Mesangial cell (primary cell): ENCODE data around the gene TMEM184C. TPM values are rescaled to one million over a fixed set of nuclear protein-coding genes. Genes with fewer than 3 reads are reported as not detected.

ENCODE experiments used
- total RNA-seq: library from RNA; depleted of rRNA; stranded (reverse); fragments of >200 nt; gene quantifications from 2 replicates; pipeline ENCODE4 v1.2.3, GENCODE V29; 2015

The TMEM184C gene
- total RNA-seq, result 21.0 and 29.5 TPM in 2 replicates

DNA sequence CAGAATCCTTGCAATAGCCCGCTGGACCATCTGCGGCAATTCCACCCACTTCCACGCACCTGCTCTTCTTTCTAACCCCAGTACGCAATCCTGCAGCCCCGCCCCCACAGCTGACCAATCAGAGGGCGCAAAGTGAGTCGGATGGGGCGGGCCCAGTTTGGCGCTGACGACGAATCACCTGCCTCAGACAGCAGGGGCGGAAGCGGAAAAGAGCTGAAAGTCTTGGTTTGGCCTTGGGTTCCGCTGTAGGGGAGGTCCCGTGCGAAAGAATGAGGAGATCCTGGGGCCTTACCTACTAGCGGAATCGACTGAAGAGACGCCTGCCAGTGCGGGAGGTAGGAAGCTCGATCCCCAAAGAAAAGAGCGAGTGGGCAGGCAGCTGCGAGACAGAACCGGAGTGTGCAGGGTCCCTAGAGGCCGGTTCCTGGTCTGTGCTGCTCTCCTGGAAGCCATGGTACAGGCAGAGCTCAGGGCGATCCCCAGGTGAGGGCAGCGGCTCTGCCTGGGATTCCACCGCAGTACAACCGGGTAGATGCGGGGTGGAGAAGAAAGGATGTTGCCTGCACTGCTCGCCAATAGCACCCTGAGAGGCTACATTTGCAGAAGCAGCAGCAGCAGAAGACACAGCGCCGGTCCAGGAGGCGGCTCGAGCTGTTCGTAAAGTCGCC is at the start of gene TMEM184C:
Gene TMEM184C, plus strand, starts transcription at position 225 of the 668 bp plus-strand sequence. CDS start 560 bp downstream, outside the sequence.

DNA sequence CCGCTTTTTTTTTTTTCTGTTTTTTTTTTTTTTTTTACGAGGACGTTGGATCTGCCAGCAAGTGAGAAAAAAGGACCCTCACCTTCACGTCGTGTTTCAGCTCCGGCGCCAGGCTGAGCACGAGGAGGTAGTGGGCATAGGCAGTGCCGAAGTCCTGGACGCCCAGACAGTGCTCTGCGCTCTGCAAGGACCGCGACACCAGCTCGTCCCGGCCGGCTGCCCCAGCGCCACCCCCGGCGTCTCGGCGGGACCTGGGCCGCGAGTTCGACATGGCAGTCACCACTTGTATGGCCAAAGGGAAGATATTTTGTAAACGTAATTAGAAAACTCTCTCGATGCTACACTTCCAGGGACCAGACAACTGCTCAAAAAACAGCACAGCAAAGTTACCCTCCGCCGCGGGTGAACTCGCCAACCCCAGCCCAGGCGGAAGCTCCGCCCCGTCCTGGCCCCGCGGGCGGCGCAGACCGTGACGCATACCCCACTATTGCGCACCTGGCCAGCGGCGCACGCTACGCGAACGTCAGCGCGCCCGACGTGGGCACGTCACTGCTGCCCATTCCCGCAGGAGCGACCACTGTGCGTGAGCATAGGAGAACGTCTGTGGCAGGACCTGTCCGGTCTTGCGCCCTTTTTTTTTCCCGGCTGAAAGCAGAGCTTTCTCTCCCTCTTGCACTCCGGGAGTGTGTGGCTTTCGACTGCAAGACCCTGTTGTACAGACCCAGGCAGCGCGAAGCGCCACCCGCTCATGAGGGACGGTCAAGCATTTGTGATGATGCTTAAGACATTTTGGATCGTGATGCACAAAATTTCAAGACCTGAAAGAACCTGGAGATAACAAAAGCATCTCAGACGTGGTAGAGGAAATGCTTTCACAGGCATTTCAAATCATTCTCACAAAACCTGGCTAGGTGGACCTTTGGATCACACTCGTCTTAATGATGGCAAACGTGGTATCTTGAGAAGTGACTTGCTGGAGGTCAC is 66.8 kb downstream of the TMEM184C start, which contains the start of gene PRMT9:
Gene PRMT9, minus strand, starts transcription at position 447 of the 984 bp plus-strand sequence. Its CDS starts 176 bp downstream, at position 271.

Other genes with a start within 250 kb of the TMEM184C start
- gene EDNRA, start 136.3 kb upstream of the TMEM184C start, total RNA-seq, result 15.0 and 19.8 TPM in 2 replicates
- gene PRMT9, start 66.8 kb downstream of the TMEM184C start, total RNA-seq, result 5.2 and 6.6 TPM in 2 replicates
- gene ARHGAP10, start 114.7 kb downstream of the TMEM184C start, total RNA-seq, result 13.7 and 15.5 TPM in 2 replicates